Epithelial cell of proximal tubule (primary cell): Measurements from ENCODE around the gene B4GALT1. TPM values are rescaled to one million over a fixed set of nuclear protein-coding genes. Genes with fewer than 3 reads are reported as not detected.

Experiments
- DNase-seq: peaks from one replicate; pipeline ENCODE4 v3.0.0-alpha.2; 2011; ENCODE audit warnings: low read depth
- H3K4me3 ChIP-seq: 2 replicates; pipeline ENCODE4 v1.5.1; 2011; ENCODE audit warnings: low read depth, mild to moderate bottlenecking, low read length
- total RNA-seq: library from RNA; depleted of rRNA; stranded (reverse); fragments of >200 nt; gene quantifications from 2 replicates; pipeline ENCODE4 v1.2.3, GENCODE V29; 2015
- TF ChIP-seq, protein P1 (sequence below): conservative IDR thresholded peaks from 2 replicates; pipeline ENCODE4 v1.5.1; 2012; ENCODE audit warnings: low read depth, mild to moderate bottlenecking, low read length

The B4GALT1 gene
- total RNA-seq, 1 donor from 2014 or later, result 60.7 TPM

DNA sequence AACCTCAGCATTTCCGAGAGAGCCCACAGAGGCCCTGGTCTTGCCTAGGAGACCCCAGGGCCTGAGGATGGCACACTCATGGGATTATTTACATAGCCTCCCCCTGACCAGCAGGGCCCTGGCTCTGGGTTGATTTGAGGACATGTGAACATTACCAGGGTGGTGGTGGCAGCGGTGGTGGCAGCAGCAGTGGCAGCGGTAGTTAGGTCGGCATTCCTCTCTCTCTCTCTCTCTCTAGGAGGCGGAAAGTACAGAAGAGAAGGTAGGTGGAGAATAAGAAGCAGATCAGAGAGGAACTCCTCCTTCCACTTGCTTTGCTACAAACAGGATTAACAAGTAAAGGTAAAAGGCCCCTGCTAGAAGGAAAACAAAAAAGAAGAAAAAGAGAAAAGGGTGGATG lies 39.3 kb downstream of the B4GALT1 start:
- TF ChIP-seq, protein P1, sequence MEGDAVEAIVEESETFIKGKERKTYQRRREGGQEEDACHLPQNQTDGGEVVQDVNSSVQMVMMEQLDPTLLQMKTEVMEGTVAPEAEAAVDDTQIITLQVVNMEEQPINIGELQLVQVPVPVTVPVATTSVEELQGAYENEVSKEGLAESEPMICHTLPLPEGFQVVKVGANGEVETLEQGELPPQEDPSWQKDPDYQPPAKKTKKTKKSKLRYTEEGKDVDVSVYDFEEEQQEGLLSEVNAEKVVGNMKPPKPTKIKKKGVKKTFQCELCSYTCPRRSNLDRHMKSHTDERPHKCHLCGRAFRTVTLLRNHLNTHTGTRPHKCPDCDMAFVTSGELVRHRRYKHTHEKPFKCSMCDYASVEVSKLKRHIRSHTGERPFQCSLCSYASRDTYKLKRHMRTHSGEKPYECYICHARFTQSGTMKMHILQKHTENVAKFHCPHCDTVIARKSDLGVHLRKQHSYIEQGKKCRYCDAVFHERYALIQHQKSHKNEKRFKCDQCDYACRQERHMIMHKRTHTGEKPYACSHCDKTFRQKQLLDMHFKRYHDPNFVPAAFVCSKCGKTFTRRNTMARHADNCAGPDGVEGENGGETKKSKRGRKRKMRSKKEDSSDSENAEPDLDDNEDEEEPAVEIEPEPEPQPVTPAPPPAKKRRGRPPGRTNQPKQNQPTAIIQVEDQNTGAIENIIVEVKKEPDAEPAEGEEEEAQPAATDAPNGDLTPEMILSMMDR, result no peak
- H3K4me3 ChIP-seq, result no peak overlapping the region

DNA sequence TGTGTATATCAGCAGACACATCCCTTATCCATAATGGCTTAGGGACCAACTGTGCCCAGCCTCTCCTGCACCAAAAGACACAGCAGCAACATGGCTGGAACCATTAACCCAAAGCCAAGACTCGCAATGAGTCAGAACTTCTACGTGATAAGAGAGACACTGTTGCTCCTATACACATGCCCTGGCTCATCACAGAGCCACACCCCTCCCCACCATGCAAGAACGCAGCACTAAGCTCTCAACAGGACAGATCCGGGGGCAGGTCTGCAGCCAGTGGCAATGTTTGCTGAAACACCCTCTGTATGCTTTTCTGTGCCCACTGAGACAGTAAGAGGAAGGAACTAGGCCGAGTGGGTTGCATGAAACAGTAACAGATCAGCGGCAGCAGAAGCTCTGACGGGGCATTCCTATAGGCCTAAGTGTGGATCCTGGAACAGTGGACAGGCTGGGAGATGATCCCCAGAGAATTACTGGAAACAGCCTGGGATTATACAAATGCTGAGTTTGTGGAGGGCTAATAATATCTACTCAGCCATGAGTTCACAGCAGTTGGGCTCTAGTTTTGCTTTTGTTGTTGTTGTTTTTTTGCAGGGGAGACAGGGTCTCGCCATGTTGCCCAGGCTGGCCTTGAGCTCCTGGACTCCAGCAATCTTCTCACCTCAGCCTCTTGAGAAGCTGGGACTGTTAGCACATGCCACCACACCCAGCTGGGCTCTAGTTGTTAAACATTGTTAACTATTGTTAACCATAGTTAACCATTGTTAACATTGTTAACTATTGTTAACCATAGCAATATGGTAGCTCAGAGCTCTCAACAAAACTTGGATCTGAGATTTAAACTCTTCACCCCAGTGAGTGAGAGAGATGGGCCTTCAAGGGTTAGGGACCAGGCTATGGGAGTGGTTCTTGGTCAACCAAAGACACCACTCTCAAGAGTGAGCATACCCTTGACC lies 41.0 kb downstream of the B4GALT1 start:
- DNase-seq, result no peak
- H3K4me3 ChIP-seq, result no peak overlapping the region
- TF ChIP-seq, protein P1, result no peak

More for the DNA sequence above, 39.3 kb downstream of the B4GALT1 start:
- DNase-seq, result no peak

DNA sequence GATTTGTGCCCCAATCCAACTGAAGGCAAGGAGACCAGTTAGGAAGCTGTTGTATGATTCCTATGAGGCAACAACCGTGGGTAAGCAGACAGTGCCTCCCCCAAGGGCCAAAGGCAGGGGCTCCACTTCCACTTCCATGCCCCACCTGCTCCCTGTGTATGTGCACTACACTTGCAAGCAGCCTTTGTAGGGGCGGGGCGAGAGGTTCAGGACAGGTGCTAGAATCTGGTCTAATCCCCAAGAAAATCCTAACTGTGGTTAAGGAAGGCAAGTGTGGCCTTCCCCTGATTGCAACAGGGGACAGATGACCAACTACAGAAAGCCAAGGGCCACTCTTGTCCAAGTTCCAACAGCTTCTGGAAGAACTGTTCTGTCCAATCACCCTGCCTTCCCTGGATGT lies 41.7 kb downstream of the B4GALT1 start:
- TF ChIP-seq, protein P1, result no peak
- no peak overlapping the region for H3K4me3 ChIP-seq
- no peak for DNase-seq

DNA sequence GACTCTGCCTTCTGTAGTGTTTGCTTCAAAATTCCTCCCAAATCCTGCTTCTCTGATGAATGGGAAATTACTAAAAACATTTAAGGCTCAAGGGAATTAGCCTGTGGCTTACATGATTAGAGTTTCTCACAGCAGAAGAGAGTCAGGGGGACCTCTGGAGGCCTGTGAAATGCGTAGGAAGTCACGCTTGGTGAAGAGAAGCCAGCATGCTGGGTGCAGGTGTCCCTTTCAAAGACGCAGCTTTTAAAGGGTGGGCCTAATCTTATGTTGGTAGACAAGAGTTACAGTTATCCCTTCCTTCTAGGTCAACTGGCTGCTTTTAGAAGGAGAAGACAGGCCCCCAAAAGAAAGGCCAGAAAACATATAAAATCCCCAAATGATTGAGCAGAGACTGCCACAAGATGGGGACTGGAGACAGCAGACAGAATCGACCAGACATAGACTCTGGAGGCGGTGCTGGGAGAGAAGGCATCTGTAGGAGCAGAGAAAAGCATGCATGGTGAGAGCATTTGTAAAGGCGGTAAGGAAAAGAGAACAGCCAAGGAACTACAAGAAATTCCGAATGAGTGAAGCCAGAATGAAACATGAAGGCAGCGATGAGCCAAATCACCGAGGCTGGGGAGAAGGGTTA lies 42.3 kb downstream of the B4GALT1 start:
- TF ChIP-seq, protein P1, result no peak
- no peak overlapping the region for H3K4me3 ChIP-seq
- no peak for DNase-seq

DNA sequence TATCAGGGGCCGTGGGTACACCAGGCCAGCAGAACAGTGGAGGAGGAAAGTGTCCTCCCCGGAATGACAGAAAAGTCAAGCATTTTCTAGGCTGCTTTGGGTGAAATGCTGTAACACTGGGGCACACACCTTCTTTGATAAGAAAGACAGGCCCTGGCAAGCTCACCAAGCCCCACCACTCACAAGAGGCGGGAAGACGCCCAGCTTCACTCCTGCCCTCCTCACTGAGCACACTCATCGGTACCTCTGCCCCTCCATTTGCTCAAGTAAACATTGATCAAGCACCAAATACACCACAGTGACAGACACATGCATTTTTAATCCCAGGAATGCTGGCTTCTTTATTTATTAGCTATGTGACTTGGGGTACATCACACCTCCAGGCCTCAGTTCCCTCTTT lies 43.1 kb downstream of the B4GALT1 start:
- no peak for DNase-seq
- TF ChIP-seq, protein P1, result no peak

DNA sequence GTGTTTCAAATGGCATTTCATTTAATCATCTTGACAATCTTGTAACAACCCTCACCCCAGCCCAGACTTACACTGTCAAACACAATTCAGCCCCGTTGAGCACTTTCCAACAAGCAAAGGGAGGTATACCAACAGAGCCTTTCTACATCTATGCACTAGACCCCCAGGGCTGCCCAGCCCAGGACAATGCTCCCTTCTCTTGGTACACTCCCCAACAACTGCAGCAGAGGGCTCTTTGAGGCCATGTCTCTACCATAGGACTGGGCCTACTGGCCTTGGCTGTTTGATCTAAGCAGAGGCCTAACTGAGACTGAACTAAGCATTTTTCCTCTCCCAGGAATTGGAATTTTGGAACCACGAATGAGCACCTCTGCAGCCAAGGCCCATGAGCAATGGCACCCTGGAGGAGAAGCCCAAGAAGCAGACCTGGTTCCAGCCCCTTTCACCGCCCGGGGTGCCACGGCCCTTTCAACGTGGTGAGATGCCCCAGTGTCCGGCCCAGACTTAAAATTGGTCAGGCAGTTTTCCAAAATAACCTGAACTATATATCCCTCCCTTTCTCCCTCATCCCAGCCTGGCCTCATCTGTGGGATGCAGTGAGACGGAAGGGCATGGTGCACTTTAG lies 43.6 kb downstream of the B4GALT1 start:
- no peak for DNase-seq
- TF ChIP-seq, protein P1, result no peak

More for the DNA sequence above, 43.1 kb downstream of the B4GALT1 start:
- H3K4me3 ChIP-seq, result no peak overlapping the region

More for the DNA sequence above, 43.6 kb downstream of the B4GALT1 start:
- no peak overlapping the region for H3K4me3 ChIP-seq
